HL-60 (cell line): Measurements from ENCODE around the gene STIM2.

ENCODE experiments used
- DNase-seq, 2 experiments: peaks; one replicate each; pipeline ENCODE4 v3.0.0-alpha.2; 2010 to 2020; ENCODE audit warnings: low read depth in 1 of 2, low spot score in 1 of 2
- H3K27ac ChIP-seq: fragments of 250-450 bp; sonication (Bioruptor Pico); replicated peaks from 2 replicates; pipeline ENCODE4 v1.5.1; 2020; ENCODE audit warnings: mild to moderate bottlenecking, moderate library complexity
- H3K27me3 ChIP-seq: fragments of 250-450 bp; sonication (Bioruptor Pico); 2 replicates; pipeline ENCODE4 v1.5.1; 2021; ENCODE audit warnings: mild to moderate bottlenecking, moderate library complexity; ENCODE audit not compliant: insufficient read depth, poor library complexity, severe bottlenecking
- H3K4me3 ChIP-seq: replicated peaks from 2 replicates; pipeline ENCODE4 v1.5.1; 2011; ENCODE audit warnings: mild to moderate bottlenecking, control low read depth, low read length; ENCODE audit not compliant: insufficient read depth
- GABPA ChIP-seq: IDR thresholded peaks from 2 replicates; pipeline ENCODE4 v1.6.1; 2012; ENCODE audit warnings: low read depth
- POLR2AphosphoS5 ChIP-seq: IDR thresholded peaks from 2 replicates; pipeline ENCODE4 v1.6.1; 2012; ENCODE audit warnings: low read depth
- SPI1 ChIP-seq: IDR thresholded peaks from 2 replicates; pipeline ENCODE4 v1.6.1; 2012; ENCODE audit warnings: low read depth, mild to moderate bottlenecking, borderline replicate concordance
- TF ChIP-seq, protein P1 (sequence below): IDR thresholded peaks from one replicate; pipeline ENCODE4 v1.5.1; 2011; ENCODE audit warnings: low read length, control low read depth, inconsistent platforms; ENCODE audit not compliant: insufficient read depth
- TF ChIP-seq, protein P2 (sequence below): IDR thresholded peaks from 2 replicates; pipeline ENCODE4 v1.6.1; 2012; ENCODE audit warnings: low read depth; ENCODE audit not compliant: insufficient replicate concordance

Gene STIM2

DNA sequence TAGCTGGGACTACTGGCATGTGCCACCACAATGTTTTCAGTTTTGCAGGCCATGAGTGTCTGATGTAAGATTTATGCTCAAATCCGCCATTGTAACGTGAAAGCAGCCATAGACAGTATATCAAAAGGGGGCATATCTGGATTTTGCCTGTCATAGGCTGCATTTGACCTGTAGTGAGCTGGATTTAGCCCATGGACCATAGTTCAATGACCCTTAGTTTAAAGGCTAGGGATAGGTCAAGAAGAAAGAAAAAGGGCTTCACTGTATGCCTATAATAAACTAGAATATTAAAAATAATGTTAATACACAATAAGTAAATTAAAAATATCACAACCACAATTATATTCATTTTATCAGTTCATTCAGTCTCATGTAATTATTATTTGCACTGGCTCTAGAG lies 181.8 kb downstream of the STIM2 start:
- Histone ChIP-seq H3K27me3 (no peaks in the 10 kb centered on the region), H3K27ac (no peak overlapping the region), H3K4me3 (no peak overlapping the region)
- DNase-seq, result no peak
- TF ChIP-seq GABPA (no peak), POLR2AphosphoS5 (no peak)

DNA sequence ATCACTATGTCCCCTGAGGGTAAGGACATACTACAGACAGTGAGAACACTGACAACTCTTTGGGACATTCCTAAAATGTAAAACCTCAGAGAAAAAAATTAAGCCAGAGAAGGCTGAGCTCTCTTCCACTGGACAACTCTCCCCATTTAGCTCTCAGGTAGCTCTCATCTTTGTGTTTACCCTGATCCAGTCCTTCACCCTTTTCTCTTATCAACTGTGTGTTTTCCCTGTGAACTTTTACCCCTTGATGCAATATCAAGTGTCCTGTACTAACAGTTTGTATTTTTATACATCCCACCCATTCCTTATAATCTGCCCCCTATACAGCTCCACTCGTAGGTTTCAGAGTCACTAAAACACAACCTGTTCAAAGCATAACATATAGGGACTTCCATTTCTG lies 182.6 kb downstream of the STIM2 start:
- DNase-seq, result no peak
- Histone ChIP-seq H3K27ac (no peak overlapping the region), H3K27me3 (no peaks in the 10 kb centered on the region), H3K4me3 (no peak overlapping the region)
- no peak for TF ChIP-seq SPI1

DNA sequence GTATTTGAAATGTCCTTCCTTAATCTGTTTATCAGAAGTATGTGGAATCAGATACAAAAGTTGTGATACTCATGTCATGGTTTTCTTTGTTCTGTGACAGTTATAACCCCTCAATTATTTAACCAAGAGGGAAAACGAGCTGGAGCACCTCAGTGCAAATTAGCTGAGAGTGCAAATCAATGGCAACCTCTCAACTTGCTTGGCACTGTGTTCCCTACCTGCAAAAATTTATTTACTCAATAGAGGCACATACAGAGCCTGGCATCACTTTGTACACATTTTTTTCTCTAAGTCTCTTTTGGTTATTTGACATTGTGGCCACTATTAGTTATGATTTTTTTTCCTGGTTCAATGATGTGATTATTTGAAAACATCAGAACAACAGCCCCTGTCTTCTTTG lies 186.2 kb downstream of the STIM2 start:
- H3K27ac ChIP-seq, result no peak overlapping the region
- DNase-seq, result no peak

DNA sequence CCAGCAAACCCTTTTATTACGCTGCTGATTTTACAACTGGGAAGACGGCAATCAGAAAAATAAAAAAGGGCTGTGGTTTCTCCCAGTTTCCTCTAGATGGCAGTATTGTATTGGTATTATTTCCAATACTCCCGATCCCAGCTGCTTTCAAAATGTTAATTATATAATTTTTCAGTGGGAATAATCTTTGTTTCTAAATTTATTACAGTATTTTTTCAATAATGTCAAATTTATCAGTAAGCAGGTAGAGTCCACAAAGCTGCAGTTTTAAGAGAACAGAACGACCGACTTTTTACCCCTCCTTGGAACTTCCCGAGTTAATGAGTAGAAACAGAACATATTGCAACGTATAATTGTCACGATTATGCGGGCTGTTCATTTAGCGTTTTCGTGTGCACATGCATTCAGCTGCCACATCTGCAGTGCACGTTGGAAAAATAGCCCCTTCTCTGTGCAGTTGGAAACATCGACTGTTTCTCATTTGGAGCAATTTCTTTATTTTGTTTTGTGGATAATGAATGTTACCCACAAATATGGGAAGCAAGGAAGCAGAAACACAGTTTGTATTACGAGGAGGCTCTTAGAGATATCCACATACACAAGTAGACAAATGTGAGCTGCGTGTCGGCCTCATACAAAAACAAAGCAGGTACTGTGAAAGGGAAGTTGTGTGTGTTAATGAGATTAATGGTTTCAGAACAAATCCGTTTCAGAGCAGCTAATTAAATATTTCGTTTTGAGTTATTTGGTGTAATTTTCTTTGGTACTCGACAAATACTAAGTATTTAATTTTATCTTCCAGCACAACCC lies 188.0 kb downstream of the STIM2 start:
- peaks cover 6% of the 10 kb centered on the region for H3K27me3 ChIP-seq
- no peak overlapping the region for H3K27ac ChIP-seq
- peak in 1 of 2 experiments; percentile 7 for DNase-seq
- no peak overlapping the region for H3K4me3 ChIP-seq
- TF ChIP-seq, protein P1, sequence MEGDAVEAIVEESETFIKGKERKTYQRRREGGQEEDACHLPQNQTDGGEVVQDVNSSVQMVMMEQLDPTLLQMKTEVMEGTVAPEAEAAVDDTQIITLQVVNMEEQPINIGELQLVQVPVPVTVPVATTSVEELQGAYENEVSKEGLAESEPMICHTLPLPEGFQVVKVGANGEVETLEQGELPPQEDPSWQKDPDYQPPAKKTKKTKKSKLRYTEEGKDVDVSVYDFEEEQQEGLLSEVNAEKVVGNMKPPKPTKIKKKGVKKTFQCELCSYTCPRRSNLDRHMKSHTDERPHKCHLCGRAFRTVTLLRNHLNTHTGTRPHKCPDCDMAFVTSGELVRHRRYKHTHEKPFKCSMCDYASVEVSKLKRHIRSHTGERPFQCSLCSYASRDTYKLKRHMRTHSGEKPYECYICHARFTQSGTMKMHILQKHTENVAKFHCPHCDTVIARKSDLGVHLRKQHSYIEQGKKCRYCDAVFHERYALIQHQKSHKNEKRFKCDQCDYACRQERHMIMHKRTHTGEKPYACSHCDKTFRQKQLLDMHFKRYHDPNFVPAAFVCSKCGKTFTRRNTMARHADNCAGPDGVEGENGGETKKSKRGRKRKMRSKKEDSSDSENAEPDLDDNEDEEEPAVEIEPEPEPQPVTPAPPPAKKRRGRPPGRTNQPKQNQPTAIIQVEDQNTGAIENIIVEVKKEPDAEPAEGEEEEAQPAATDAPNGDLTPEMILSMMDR, result peak; percentile 51
- TF ChIP-seq SPI1, result no peak

More for the DNA sequence above, 186.2 kb downstream of the STIM2 start:
- peaks cover 6% of the 10 kb centered on the region for H3K27me3 ChIP-seq
- H3K4me3 ChIP-seq, result no peak overlapping the region
- TF ChIP-seq, protein P2, sequence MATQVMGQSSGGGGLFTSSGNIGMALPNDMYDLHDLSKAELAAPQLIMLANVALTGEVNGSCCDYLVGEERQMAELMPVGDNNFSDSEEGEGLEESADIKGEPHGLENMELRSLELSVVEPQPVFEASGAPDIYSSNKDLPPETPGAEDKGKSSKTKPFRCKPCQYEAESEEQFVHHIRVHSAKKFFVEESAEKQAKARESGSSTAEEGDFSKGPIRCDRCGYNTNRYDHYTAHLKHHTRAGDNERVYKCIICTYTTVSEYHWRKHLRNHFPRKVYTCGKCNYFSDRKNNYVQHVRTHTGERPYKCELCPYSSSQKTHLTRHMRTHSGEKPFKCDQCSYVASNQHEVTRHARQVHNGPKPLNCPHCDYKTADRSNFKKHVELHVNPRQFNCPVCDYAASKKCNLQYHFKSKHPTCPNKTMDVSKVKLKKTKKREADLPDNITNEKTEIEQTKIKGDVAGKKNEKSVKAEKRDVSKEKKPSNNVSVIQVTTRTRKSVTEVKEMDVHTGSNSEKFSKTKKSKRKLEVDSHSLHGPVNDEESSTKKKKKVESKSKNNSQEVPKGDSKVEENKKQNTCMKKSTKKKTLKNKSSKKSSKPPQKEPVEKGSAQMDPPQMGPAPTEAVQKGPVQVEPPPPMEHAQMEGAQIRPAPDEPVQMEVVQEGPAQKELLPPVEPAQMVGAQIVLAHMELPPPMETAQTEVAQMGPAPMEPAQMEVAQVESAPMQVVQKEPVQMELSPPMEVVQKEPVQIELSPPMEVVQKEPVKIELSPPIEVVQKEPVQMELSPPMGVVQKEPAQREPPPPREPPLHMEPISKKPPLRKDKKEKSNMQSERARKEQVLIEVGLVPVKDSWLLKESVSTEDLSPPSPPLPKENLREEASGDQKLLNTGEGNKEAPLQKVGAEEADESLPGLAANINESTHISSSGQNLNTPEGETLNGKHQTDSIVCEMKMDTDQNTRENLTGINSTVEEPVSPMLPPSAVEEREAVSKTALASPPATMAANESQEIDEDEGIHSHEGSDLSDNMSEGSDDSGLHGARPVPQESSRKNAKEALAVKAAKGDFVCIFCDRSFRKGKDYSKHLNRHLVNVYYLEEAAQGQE, result no peak
- TF ChIP-seq GABPA, result no peak
- TF ChIP-seq, protein P1, result no peak
- TF ChIP-seq POLR2AphosphoS5, result no peak
- no peak for TF ChIP-seq SPI1

DNA sequence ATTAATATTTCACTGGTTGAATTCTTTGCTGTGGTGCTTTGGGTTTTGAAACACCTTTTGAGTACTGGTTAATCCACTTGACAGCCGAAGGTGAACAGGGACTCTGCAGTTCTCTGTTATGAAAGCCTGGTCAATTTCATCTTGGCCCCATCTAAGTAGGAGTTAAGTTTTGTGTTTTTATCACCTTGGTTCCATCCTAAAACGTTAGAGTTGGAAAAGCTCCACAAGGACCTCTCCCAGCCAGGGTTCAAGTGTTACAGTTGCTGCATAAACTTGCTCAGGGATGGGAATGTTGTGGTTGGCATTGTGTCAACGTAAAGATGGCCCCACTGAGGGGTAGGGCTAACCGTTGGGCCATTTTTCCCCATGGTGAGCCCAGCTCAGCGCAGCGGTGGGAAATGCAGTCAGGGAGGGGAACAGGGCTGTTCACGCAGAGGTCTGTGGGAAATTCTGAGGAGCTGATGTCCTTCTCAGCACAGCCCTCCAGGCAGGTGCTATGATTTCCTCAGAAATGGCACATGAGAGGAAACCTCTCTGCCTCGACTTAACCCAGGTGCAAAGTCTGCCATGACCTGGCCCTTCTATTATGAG lies 188.7 kb downstream of the STIM2 start:
- Histone ChIP-seq H3K27ac (no peak overlapping the region), H3K4me3 (no peak overlapping the region), H3K27me3 (peaks cover 9% of the 10 kb centered on the region)
- no peak for DNase-seq
- TF ChIP-seq SPI1 (no peak), GABPA (no peak), POLR2AphosphoS5 (no peak)
- TF ChIP-seq, protein P1, result no peak
- TF ChIP-seq, protein P2, result no peak
